ENCODE measurements around the gene SIX2. TPM values are rescaled to one million over a fixed set of nuclear protein-coding genes. Genes with fewer than 3 reads are reported as not detected.
A peak's percentile ranks its signal among the peaks of the same experiment; 100 is the strongest.

The SIX2 gene
- total RNA-seq, 2 experiments from 2014 or later = not detected

- Histone ChIP-seq H3K4me1 (ENCODE audit: insufficient read depth, low read length, poor library complexity, severe bottlenecking) (peaks cover 8% of the 10 kb centered on the region), H3K9me3 (ENCODE audit: low read length) (no peaks in the 10 kb centered on the region), H3K79me2 (ENCODE audit: insufficient read depth, low read depth, low read length) (no peaks in the 10 kb centered on the region), H3K9me2 (ENCODE audit: insufficient read depth, low read length) (no peaks in the 10 kb centered on the region), H3K4me3 (ENCODE audit: low read depth, low read length, poor library complexity, severe bottlenecking) (no peak overlapping the region), H3K27ac (ENCODE audit: low read depth, low read length, poor library complexity, severe bottlenecking) (no peak overlapping the region), H3K36me3 (ENCODE audit: insufficient read depth, low read length) (no peaks in the 10 kb centered on the region), H3K4me2 (ENCODE audit: low read length) (no peak overlapping the region), H2AFZ (ENCODE audit: low read length) (peak overlapping the region; percentile 52; the same call in 1 of the 2 replicates), H4K20me1 (ENCODE audit: insufficient read depth, low read length) (no peaks in the 10 kb centered on the region)
- intact Hi-C loops (cut with micrococcal nuclease; ENCODE audit: unreplicated experiment) = no loop called here
- ChIA-PET POLR2A (interaction anchor here (0.7 kb wide), 1 partner anchor 562 kb away, joined by 4 read pairs; no protein-coding TSS in a partner anchor), CTCF (ENCODE audit: unreplicated experiment) (no interaction called here)
- no TSS peak for BruUV-seq (replicated peaks)
- DNase-seq (ENCODE audit: low spot score) = peak; percentile 63
- TF ChIP-seq EZH2phosphoT487 (IDR thresholded peaks at IDR 0.05; ENCODE audit: borderline replicate concordance, low read depth, low read length) (no peak), CTCF (conservative IDR thresholded peaks at IDR 0.05; ENCODE audit: low read length) (peak; percentile 82)
These were observed 35.1 kb downstream of the SIX2 start for GRCh38 chr2:44974064-44974715.

GRCh38 chr2:44972771-44973535 is 36.3 kb downstream of the SIX2 start:
- Histone ChIP-seq H3K4me3 (ENCODE audit: low read depth, low read length, poor library complexity, severe bottlenecking) (no peak overlapping the region), H3K4me1 (ENCODE audit: insufficient read depth, low read length, poor library complexity, severe bottlenecking) (peaks cover 8% of the 10 kb centered on the region), H3K4me2 (ENCODE audit: low read length) (peak overlapping the region; percentile 24; the same call in 1 of the 2 replicates), H2AFZ (ENCODE audit: low read length) (peak overlapping the region; percentile 52), H3K9me3 (ENCODE audit: low read length) (no peaks in the 10 kb centered on the region), H3K9me2 (ENCODE audit: insufficient read depth, low read length) (no peaks in the 10 kb centered on the region), H3K79me2 (ENCODE audit: insufficient read depth, low read depth, low read length) (no peaks in the 10 kb centered on the region), H3K27ac (ENCODE audit: low read depth, low read length, poor library complexity, severe bottlenecking) (no peak overlapping the region), H3K36me3 (ENCODE audit: insufficient read depth, low read length) (no peaks in the 10 kb centered on the region), H4K20me1 (ENCODE audit: insufficient read depth, low read length) (no peaks in the 10 kb centered on the region)
- TF ChIP-seq CTCF (conservative IDR thresholded peaks at IDR 0.05; ENCODE audit: low read length) (no peak), EZH2phosphoT487 (IDR thresholded peaks at IDR 0.05; ENCODE audit: borderline replicate concordance, low read depth, low read length) (no peak)
- BruUV-seq (replicated peaks) = no TSS peak
- intact Hi-C loops (cut with micrococcal nuclease; ENCODE audit: unreplicated experiment) = no loop called here
- no peak for DNase-seq (ENCODE audit: low spot score)
- POLR2A ChIA-PET = no interaction called here
- CTCF ChIA-PET (ENCODE audit: unreplicated experiment) = no interaction called here
